Fibroblast of lung (primary cell): ENCODE measurements around the gene ASIC2. TPM values are rescaled to one million over a fixed set of nuclear protein-coding genes. Genes with fewer than 3 reads are reported as not detected.

Source experiments
- DNase-seq, 2 donors: peaks; one replicate each; pipeline versions ENCODE4 v3.0.0 to v3.0.0-alpha.2; 2010; ENCODE audit warnings: low read depth in 2 of 2
- H2AFZ ChIP-seq: 2 replicates; pipeline ENCODE4 v1.5.1; 2012; ENCODE audit warnings: low read length, control low read depth, inconsistent platforms
- H3K27ac ChIP-seq: 2 replicates; pipeline ENCODE4 v1.5.1; 2011; ENCODE audit warnings: low read length, control low read depth; ENCODE audit not compliant: insufficient read depth
- H3K27me3 ChIP-seq: 2 replicates; pipeline ENCODE4 v1.5.1; 2011; ENCODE audit warnings: mild to moderate bottlenecking, low read length; ENCODE audit not compliant: control insufficient read depth, insufficient read depth
- H3K36me3 ChIP-seq: 2 replicates; pipeline ENCODE4 v1.5.1; 2011; ENCODE audit warnings: low read length; ENCODE audit not compliant: control insufficient read depth, insufficient read depth
- H3K4me1 ChIP-seq: 2 replicates; pipeline ENCODE4 v1.5.1; 2011; ENCODE audit warnings: low read length; ENCODE audit not compliant: control insufficient read depth, insufficient read depth; ENCODE audit errors: extremely low read depth
- H3K4me2 ChIP-seq: 2 replicates; pipeline ENCODE4 v1.5.1; 2011; ENCODE audit warnings: low read length, control low read depth; ENCODE audit not compliant: insufficient read depth; ENCODE audit errors: extremely low read depth
- H3K4me3 ChIP-seq, 4 experiments: fragments of 200-600 bp in 1 of 4; sonication (generic) in 1 of 4; replicated peaks in 1 of 4; 2 replicates each; pipeline ENCODE4 v1.5.1; 2011 to 2016; ENCODE audit warnings: low read length in 4 of 4, low read depth in 3 of 4, mild to moderate bottlenecking in 3 of 4, control low read depth in 2 of 4, inconsistent platforms in 1 of 4, mixed read lengths in 1 of 4; ENCODE audit not compliant: insufficient read depth in 1 of 4; ENCODE audit errors: control extremely low read depth in 1 of 4
- H3K79me2 ChIP-seq: 2 replicates; pipeline ENCODE4 v1.5.1; 2012; ENCODE audit warnings: mild to moderate bottlenecking, low read length, inconsistent platforms; ENCODE audit not compliant: control insufficient read depth, insufficient read depth
- H3K9ac ChIP-seq: 2 replicates; pipeline ENCODE4 v1.5.1; 2011; ENCODE audit warnings: mild to moderate bottlenecking, low read length, control low read depth; ENCODE audit not compliant: insufficient read depth
- H3K9me3 ChIP-seq: 2 replicates; pipeline ENCODE4 v1.5.1; 2012; ENCODE audit warnings: low read depth, low read length; ENCODE audit not compliant: control insufficient read depth, insufficient read depth
- H4K20me1 ChIP-seq: 2 replicates; pipeline ENCODE4 v1.5.1; 2011; ENCODE audit warnings: low read length; ENCODE audit not compliant: control insufficient read depth, insufficient read depth; ENCODE audit errors: extremely low read depth
- CTCF ChIP-seq, 2 donors: IDR thresholded peaks in 1 of 2; conservative IDR thresholded peaks in 1 of 2; 1 replicate in 1 of 2; 2 replicates in 1 of 2; pipeline ENCODE4 v1.5.1; 2011 to 2012; ENCODE audit warnings: low read length in 2 of 2, control low read depth in 1 of 2, inconsistent platforms in 1 of 2, low read depth in 1 of 2, mild to moderate bottlenecking in 1 of 2
- EZH2 ChIP-seq: IDR thresholded peaks from 2 replicates; pipeline ENCODE4 v1.5.1; 2012; ENCODE audit warnings: low read length, control low read depth, mild to moderate bottlenecking; ENCODE audit errors: missing control alignments
- polyA plus RNA-seq, 2 donors: library from polyadenylated mRNA; depleted of rRNA in 1 of 2; stranded (reverse) in 1 of 2; unstranded in 1 of 2; fragments of >200 nt; gene quantifications; 2 replicates each; pipeline ENCODE4 v1.2.1, GENCODE V29; 2011 to 2012; ENCODE audit warnings: missing spikeins in 1 of 2
- total RNA-seq: library from RNA; depleted of rRNA; stranded (reverse); fragments of >200 nt; gene quantifications from 2 replicates; pipeline ENCODE4 v1.2.1, GENCODE V29; 2014

Gene ASIC2
- total and polyA plus RNA-seq, 2 donors (not counting 1 experiment from before 2014, with no cell fraction given), result 0.08 to 0.50 TPM

GRCh38 chr17:33116021-33116551 lies 177.0 kb downstream of the ASIC2 start:
- Histone ChIP-seq H3K36me3 (no peaks in the 10 kb centered on the region), H3K27me3 (no peaks in the 10 kb centered on the region)

GRCh38 chr17:33115366-33115765 lies 177.7 kb downstream of the ASIC2 start:
- TF ChIP-seq CTCF (conservative IDR thresholded peaks at IDR 0.05 in 1 of 2, IDR thresholded peaks at IDR 0.05 in 1 of 2; ENCODE audit: low read depth in 1 of 2, low read length in 2 of 2), result no peak
- no peak for TF ChIP-seq EZH2
- Histone ChIP-seq H3K79me2 (no peaks in the 10 kb centered on the region), H2AFZ (no peak overlapping the region), H3K9me3 (no peaks in the 10 kb centered on the region), H3K9ac (no peak overlapping the region), H3K27ac (no peak overlapping the region), H4K20me1 (no peaks in the 10 kb centered on the region), H3K36me3 (no peaks in the 10 kb centered on the region), H3K4me1 (no peaks in the 10 kb centered on the region), H3K4me3 (no peak overlapping the region), H3K4me2 (no peak overlapping the region), H3K27me3 (no peaks in the 10 kb centered on the region)
- DNase-seq, result no peak

More at GRCh38 chr17:33116021-33116551, 177.0 kb downstream of the ASIC2 start:
- DNase-seq, result no peak
- H3K9ac ChIP-seq, result no peak overlapping the region
- no peaks in the 10 kb centered on the region for H3K4me1 ChIP-seq
- H3K27ac ChIP-seq, result no peak overlapping the region
- H4K20me1 ChIP-seq, result no peaks in the 10 kb centered on the region
- TF ChIP-seq CTCF (conservative IDR thresholded peaks at IDR 0.05 in 1 of 2, IDR thresholded peaks at IDR 0.05 in 1 of 2; ENCODE audit: low read depth in 1 of 2, low read length in 2 of 2), result no peak
- no peak for TF ChIP-seq EZH2
- H3K4me2 ChIP-seq, result no peak overlapping the region
- no peak overlapping the region for H2AFZ ChIP-seq
- no peak overlapping the region for H3K4me3 ChIP-seq
- no peaks in the 10 kb centered on the region for H3K79me2 ChIP-seq
- no peaks in the 10 kb centered on the region for H3K9me3 ChIP-seq

- no peaks in the 10 kb centered on the region for H3K27me3 ChIP-seq
- no peak overlapping the region for H3K4me2 ChIP-seq
- no peak overlapping the region for H3K4me3 ChIP-seq
- H3K27ac ChIP-seq, result no peak overlapping the region
- H3K4me1 ChIP-seq, result no peaks in the 10 kb centered on the region
- H4K20me1 ChIP-seq, result no peaks in the 10 kb centered on the region
- no peaks in the 10 kb centered on the region for H3K9me3 ChIP-seq
- TF ChIP-seq EZH2 (no peak), CTCF (conservative IDR thresholded peaks at IDR 0.05 in 1 of 2, IDR thresholded peaks at IDR 0.05 in 1 of 2; ENCODE audit: low read depth in 1 of 2, low read length in 2 of 2) (no peak)
- H2AFZ ChIP-seq, result no peak overlapping the region
- H3K79me2 ChIP-seq, result no peaks in the 10 kb centered on the region
- no peak for DNase-seq
- H3K36me3 ChIP-seq, result no peaks in the 10 kb centered on the region
- no peak overlapping the region for H3K9ac ChIP-seq
Measured at GRCh38 chr17:33113991-33114370, 179.1 kb downstream of the ASIC2 start.
